SK-N-SH (cell line): ENCODE results near the gene PTPN14. TPM values are rescaled to one million over a fixed set of nuclear protein-coding genes. Genes with fewer than 3 reads are reported as not detected.

Experiments used
- CTCF ChIA-PET: fragments of 300-600, 350-600 bp; formaldehyde crosslinking; extraction: SDS; loops from one replicate; lab custom pipeline; 2021; lab: Yijun Ruan, JAX
- POLR2A ChIA-PET: fragments of 350-600 bp; sonication (Branson Sonifier 250); formaldehyde crosslinking; extraction: SDS; loops from one replicate; lab custom pipeline; 2020; ENCODE audit warnings: antibody characterized with exemption, inconsistent platforms; lab: Yijun Ruan, JAX
- DNase-seq: peaks from one replicate; pipeline ENCODE4 v3.0.0; 2012
- H2AFZ ChIP-seq: fragments of 200-600 bp; sonication (generic); 2 replicates; pipeline ENCODE4 v1.8.1; 2016; ENCODE audit warnings: antibody characterized with exemption, mild to moderate bottlenecking, low read depth
- H3F3A ChIP-seq: fragments of 200-600 bp; sonication (generic); replicated peaks from 2 replicates; pipeline ENCODE3; 2016; ENCODE audit warnings: antibody characterized with exemption, mild to moderate bottlenecking; ENCODE audit not compliant: insufficient read depth
- H3K27ac ChIP-seq, 2 experiments: fragments of 200-500 bp in 1 of 2; fragments of 200-600 bp in 1 of 2; sonication (Bioruptor generic) in 1 of 2; sonication (generic), shearing (Covaris generic) in 1 of 2; 2 replicates each; pipeline versions ENCODE4 v1.5.1 to v1.6.1; 2014 to 2016; ENCODE audit warnings: low read depth in 2 of 2, inconsistent platforms in 1 of 2, low read length in 1 of 2, mild to moderate bottlenecking in 1 of 2, mixed read lengths in 1 of 2
- H3K27me3 ChIP-seq: fragments of 200-600 bp; sonication (generic), shearing (Covaris generic); 2 replicates; pipeline ENCODE4 v1.6.1; 2016; ENCODE audit warnings: mixed run types; ENCODE audit not compliant: insufficient read depth
- H3K36me3 ChIP-seq, 2 experiments: fragments of 200-500 bp in 1 of 2; fragments of 200-600 bp in 1 of 2; sonication (Bioruptor generic) in 1 of 2; sonication (generic) in 1 of 2; replicated peaks in 1 of 2; 2 replicates each; pipeline versions ENCODE3 to v1.5.1; 2014 to 2016; ENCODE audit warnings: low read length in 1 of 2, mild to moderate bottlenecking in 1 of 2; ENCODE audit not compliant: insufficient read depth in 2 of 2, control insufficient read depth in 1 of 2
- H3K4me1 ChIP-seq, 2 experiments: fragments of 200-500 bp in 1 of 2; fragments of 200-600 bp in 1 of 2; sonication (Bioruptor generic) in 1 of 2; sonication (generic), shearing (Covaris generic) in 1 of 2; 2 replicates each; pipeline versions ENCODE4 v1.5.1 to v1.6.1; 2014 to 2016; ENCODE audit warnings: low read depth in 1 of 2, low read length in 1 of 2, mixed run types in 1 of 2; ENCODE audit not compliant: insufficient read depth in 2 of 2, control insufficient read depth in 1 of 2
- H3K4me2 ChIP-seq: fragments of 200-600 bp; sonication (generic), shearing (Covaris generic); 2 replicates; pipeline ENCODE4 v1.6.1; 2017; ENCODE audit warnings: mixed run types
- H3K4me3 ChIP-seq, 2 experiments: fragments of 200-500 bp in 1 of 2; fragments of 200-600 bp in 1 of 2; sonication (Bioruptor generic) in 1 of 2; sonication (generic), shearing (Covaris generic) in 1 of 2; 2 replicates each; pipeline versions ENCODE4 v1.5.1 to v1.8.1; 2014 to 2016; ENCODE audit warnings: low read depth in 2 of 2, inconsistent platforms in 1 of 2, low read length in 1 of 2, mild to moderate bottlenecking in 1 of 2, mixed read lengths in 1 of 2, moderate library complexity in 1 of 2
- H3K79me2 ChIP-seq: fragments of 200-600 bp; sonication (generic); 2 replicates; pipeline ENCODE4 v1.8.1; 2017; ENCODE audit warnings: mild to moderate bottlenecking; ENCODE audit not compliant: insufficient read depth
- H3K9ac ChIP-seq: fragments of 200-600 bp; sonication (generic); 2 replicates; pipeline ENCODE4 v1.6.1; 2017; ENCODE audit warnings: mixed run types
- H3K9me2 ChIP-seq: fragments of 200-600 bp; sonication (generic); 2 replicates; pipeline ENCODE4 v1.6.1; 2017; ENCODE audit warnings: mixed run types
- H3K9me3 ChIP-seq: fragments of 200-600 bp; sonication (generic); 2 replicates; pipeline ENCODE4 v1.6.1; 2017; ENCODE audit warnings: mixed run types, mild to moderate bottlenecking, moderate library complexity
- H4K20me1 ChIP-seq: fragments of 200-600 bp; sonication (generic); 2 replicates; pipeline ENCODE4 v1.6.1; 2017; ENCODE audit warnings: mild to moderate bottlenecking, mixed run types; ENCODE audit not compliant: insufficient read depth
- CHD2 ChIP-seq: fragments of 150-350 bp; IDR thresholded peaks from 2 replicates; pipeline ENCODE4 v1.6.1; 2018; ENCODE audit warnings: low read length; ENCODE audit not compliant: partially characterized antibody
- FOXM1 ChIP-seq: IDR thresholded peaks from 2 replicates; pipeline ENCODE4 v1.4.0; 2012; ENCODE audit warnings: low read depth, mild to moderate bottlenecking
- GATA2 ChIP-seq: sonication (generic); formaldehyde crosslinking; IDR thresholded peaks from 2 replicates; pipeline ENCODE4 v1.5.0; 2020; ENCODE audit warnings: mild to moderate bottlenecking, missing genetic modification reagents
- MXI1 ChIP-seq: IDR thresholded peaks from 2 replicates; pipeline ENCODE4 v1.6.1; 2012; ENCODE audit warnings: mild to moderate bottlenecking, low read depth, low read length, improper control_type of control experiment
- NRF1 ChIP-seq: IDR thresholded peaks from 2 replicates; pipeline ENCODE4 v1.6.1; 2012; ENCODE audit warnings: low read depth, mild to moderate bottlenecking, low read length
- RAD21 ChIP-seq: IDR thresholded peaks from 2 replicates; pipeline ENCODE4 v1.6.1; 2012; ENCODE audit warnings: mild to moderate bottlenecking, low read length
- RCOR1 ChIP-seq: fragments of 150-350 bp; IDR thresholded peaks from 2 replicates; pipeline ENCODE4 v1.6.1; 2017; ENCODE audit warnings: antibody characterized with exemption, low read length
- RFX5 ChIP-seq: IDR thresholded peaks from 2 replicates; pipeline ENCODE4 v1.6.1; 2012; ENCODE audit warnings: mild to moderate bottlenecking, improper control_type of control experiment, low read length
- RXRA ChIP-seq: IDR thresholded peaks from 2 replicates; pipeline ENCODE4 v1.4.0; 2012; ENCODE audit warnings: low read depth, mild to moderate bottlenecking, borderline replicate concordance
- SMC3 ChIP-seq: IDR thresholded peaks from 2 replicates; pipeline ENCODE4 v1.6.1; 2012; ENCODE audit warnings: low read depth, low read length, improper control_type of control experiment
- TAF1 ChIP-seq: IDR thresholded peaks from 2 replicates; pipeline ENCODE4 v1.6.1; 2012; ENCODE audit warnings: low read depth, mild to moderate bottlenecking, low read length, moderate library complexity, borderline replicate concordance
- TCF12 ChIP-seq: IDR thresholded peaks from 2 replicates; pipeline ENCODE4 v1.4.0; 2012
- TEAD4 ChIP-seq: IDR thresholded peaks from 2 replicates; pipeline ENCODE4 v1.4.0; 2012; ENCODE audit warnings: mild to moderate bottlenecking, borderline replicate concordance; ENCODE audit not compliant: insufficient read depth
- YY1 ChIP-seq: IDR thresholded peaks from 2 replicates; pipeline ENCODE4 v1.4.0; 2012; ENCODE audit warnings: low read depth, mild to moderate bottlenecking
- WGBS: methylation state at CpG from one replicate; pipeline ENCODE4 v1.1.6; 2017; ENCODE audit warnings: low lambda C conversion rate; 5-methylcytosine and 5-hydroxymethylcytosine counted together
- polyA plus RNA-seq, 3 experiments: library from polyadenylated mRNA; depleted of rRNA; stranded (reverse); fragments of >200 nt; gene quantifications; 2 replicates each; pipeline ENCODE4 v1.2.3, GENCODE V29; 2012
- TF ChIP-seq, protein P1 (sequence below): fragments of 200-600 bp; sonication (generic); IDR thresholded peaks from 2 replicates; pipeline ENCODE4 v1.6.1; 2017; ENCODE audit warnings: antibody characterized with exemption, mild to moderate bottlenecking, moderate library complexity
- TF ChIP-seq, protein P2 (sequence below): IDR thresholded peaks from 2 replicates; pipeline ENCODE4; 2012
- TF ChIP-seq, protein P3 (sequence below): IDR thresholded peaks from 2 replicates; pipeline ENCODE4 v1.4.0; 2012; ENCODE audit warnings: low read depth, borderline replicate concordance

PTPN14 gene
- polyA plus RNA-seq, 1 of the 3 experiments (the other 2 are of a cell fraction): 12.8 TPM

- H3K4me3 ChIP-seq: no peak overlapping the region
- DNase-seq: no peak
- no peaks in the 10 kb centered on the region for H3K79me2 ChIP-seq
- POLR2A ChIA-PET: interaction anchor here (1.5 kb wide), 1 partner anchor 12 kb away, joined by 3 read pairs; no protein-coding TSS in a partner anchor
- H4K20me1 ChIP-seq: no peaks in the 10 kb centered on the region
- CTCF ChIA-PET: interaction anchor here (0.6 to 13.9 kb wide), 50 partner anchors 9 to 1206 kb away, joined by 3 to 393 read pairs (median 4); partner anchors contain the start of gene SMYD2
- no peaks in the 10 kb centered on the region for H3K27me3 ChIP-seq
- H3F3A ChIP-seq: no peaks in the 10 kb centered on the region
- no peak overlapping the region for H3K9ac ChIP-seq
- H3K9me2 ChIP-seq: no peaks in the 10 kb centered on the region
- no peak overlapping the region for H3K27ac ChIP-seq
- 90% methylated on average over 16 of the region's 20 CpGs for WGBS
- H3K4me1 ChIP-seq: peaks cover 0 to 7% of the 10 kb centered on the region in 2 experiments; a peak in 1 of 4 replicates
- no peak overlapping the region for H3K4me2 ChIP-seq
- TF ChIP-seq GATA2 (CRISPR knock-in tag) (no peak), RFX5 (no peak), FOXM1 (no peak), TEAD4 (no peak), YY1 (no peak), TCF12 (no peak), RXRA (no peak)
- TF ChIP-seq, protein P1, sequence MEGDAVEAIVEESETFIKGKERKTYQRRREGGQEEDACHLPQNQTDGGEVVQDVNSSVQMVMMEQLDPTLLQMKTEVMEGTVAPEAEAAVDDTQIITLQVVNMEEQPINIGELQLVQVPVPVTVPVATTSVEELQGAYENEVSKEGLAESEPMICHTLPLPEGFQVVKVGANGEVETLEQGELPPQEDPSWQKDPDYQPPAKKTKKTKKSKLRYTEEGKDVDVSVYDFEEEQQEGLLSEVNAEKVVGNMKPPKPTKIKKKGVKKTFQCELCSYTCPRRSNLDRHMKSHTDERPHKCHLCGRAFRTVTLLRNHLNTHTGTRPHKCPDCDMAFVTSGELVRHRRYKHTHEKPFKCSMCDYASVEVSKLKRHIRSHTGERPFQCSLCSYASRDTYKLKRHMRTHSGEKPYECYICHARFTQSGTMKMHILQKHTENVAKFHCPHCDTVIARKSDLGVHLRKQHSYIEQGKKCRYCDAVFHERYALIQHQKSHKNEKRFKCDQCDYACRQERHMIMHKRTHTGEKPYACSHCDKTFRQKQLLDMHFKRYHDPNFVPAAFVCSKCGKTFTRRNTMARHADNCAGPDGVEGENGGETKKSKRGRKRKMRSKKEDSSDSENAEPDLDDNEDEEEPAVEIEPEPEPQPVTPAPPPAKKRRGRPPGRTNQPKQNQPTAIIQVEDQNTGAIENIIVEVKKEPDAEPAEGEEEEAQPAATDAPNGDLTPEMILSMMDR: no peak
- TF ChIP-seq, protein P2, sequence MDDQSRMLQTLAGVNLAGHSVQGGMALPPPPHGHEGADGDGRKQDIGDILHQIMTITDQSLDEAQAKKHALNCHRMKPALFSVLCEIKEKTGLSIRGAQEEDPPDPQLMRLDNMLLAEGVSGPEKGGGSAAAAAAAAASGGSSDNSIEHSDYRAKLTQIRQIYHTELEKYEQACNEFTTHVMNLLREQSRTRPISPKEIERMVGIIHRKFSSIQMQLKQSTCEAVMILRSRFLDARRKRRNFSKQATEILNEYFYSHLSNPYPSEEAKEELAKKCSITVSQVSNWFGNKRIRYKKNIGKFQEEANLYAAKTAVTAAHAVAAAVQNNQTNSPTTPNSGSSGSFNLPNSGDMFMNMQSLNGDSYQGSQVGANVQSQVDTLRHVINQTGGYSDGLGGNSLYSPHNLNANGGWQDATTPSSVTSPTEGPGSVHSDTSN: no peak
- H3K9me3 ChIP-seq: no peaks in the 10 kb centered on the region
- H3K36me3 ChIP-seq: peaks cover 0 to 29% of the 10 kb centered on the region in 2 experiments
- H2AFZ ChIP-seq: no peak overlapping the region
These were observed 221.8 kb downstream of the PTPN14 start for GRCh38 chr1:214329470-214330220.

DNA sequence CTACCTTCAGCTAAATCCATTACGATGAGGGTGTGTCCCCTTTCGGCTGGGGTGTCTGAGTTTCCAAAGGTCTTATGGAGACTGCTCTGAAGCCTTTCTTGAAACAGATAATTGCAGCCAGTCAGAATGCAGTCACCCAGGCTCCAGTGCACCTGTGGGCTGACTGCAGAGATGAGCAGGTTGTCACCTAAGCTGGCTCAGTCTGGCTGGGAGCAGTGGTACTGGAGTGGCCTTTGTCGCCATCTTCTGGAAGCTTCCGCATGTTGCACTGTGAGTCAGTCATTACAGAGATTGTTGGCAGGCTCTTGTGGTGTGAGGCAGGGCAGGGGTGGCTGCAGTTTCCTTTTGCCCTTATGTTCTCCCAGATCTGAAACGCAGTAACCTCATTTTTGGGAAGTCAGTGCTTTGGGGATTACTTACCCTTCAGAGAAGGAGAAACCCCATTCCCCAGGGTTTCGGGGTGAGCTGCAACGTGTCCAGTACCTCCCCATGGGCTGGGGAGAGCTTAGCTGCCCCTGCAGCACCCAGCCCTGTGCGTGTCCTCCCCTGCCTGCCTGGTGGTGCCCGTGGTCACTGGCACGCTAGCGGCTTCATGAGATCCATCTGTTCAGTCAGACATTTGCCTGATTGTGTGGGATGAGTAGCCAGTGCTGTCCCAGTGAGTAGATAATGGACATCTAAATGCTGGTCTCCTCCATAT lies 222.5 kb downstream of the PTPN14 start:
- Histone ChIP-seq H3K36me3 (peaks cover 0 to 29% of the 10 kb centered on the region in 2 experiments), H3K9ac (no peak overlapping the region), H2AFZ (no peak overlapping the region), H3K27me3 (no peaks in the 10 kb centered on the region), H3K9me3 (no peaks in the 10 kb centered on the region), H3K4me2 (no peak overlapping the region), H4K20me1 (no peaks in the 10 kb centered on the region), H3K4me1 (peaks cover 0 to 7% of the 10 kb centered on the region in 2 experiments; a peak in 1 of 4 replicates), H3K27ac (no peak overlapping the region), H3K4me3 (no peak overlapping the region; a peak in 1 of 4 replicates), H3K9me2 (no peaks in the 10 kb centered on the region), H3K79me2 (no peaks in the 10 kb centered on the region), H3F3A (no peaks in the 10 kb centered on the region)
- ChIA-PET CTCF (interaction anchor here (0.5 to 13.9 kb wide), 64 partner anchors 9 to 1205 kb away, joined by 3 to 393 read pairs (median 4); partner anchors contain the start of gene SMYD2), POLR2A (interaction anchor here (1.2 to 1.5 kb wide), 2 partner anchors 11 to 67 kb away, joined by 3 to 6 read pairs; no protein-coding TSS in a partner anchor)
- DNase-seq: peak; percentile 78
- TF ChIP-seq TCF12: no peak
- TF ChIP-seq CHD2: peak; percentile 30
- peak; percentile 97 for TF ChIP-seq SMC3
- no peak for TF ChIP-seq RXRA
- no peak for TF ChIP-seq MXI1
- no peak for TF ChIP-seq TAF1
- TF ChIP-seq, protein P3, sequence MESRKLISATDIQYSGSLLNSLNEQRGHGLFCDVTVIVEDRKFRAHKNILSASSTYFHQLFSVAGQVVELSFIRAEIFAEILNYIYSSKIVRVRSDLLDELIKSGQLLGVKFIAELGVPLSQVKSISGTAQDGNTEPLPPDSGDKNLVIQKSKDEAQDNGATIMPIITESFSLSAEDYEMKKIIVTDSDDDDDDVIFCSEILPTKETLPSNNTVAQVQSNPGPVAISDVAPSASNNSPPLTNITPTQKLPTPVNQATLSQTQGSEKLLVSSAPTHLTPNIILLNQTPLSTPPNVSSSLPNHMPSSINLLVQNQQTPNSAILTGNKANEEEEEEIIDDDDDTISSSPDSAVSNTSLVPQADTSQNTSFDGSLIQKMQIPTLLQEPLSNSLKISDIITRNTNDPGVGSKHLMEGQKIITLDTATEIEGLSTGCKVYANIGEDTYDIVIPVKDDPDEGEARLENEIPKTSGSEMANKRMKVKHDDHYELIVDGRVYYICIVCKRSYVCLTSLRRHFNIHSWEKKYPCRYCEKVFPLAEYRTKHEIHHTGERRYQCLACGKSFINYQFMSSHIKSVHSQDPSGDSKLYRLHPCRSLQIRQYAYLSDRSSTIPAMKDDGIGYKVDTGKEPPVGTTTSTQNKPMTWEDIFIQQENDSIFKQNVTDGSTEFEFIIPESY: no peak
- no peak for TF ChIP-seq NRF1
- TF ChIP-seq RAD21: peak; percentile 97
- no peak for TF ChIP-seq RFX5
- TF ChIP-seq RCOR1: peak; percentile 41; the same call in 1 of the 2 replicates
- TF ChIP-seq TEAD4: no peak
- TF ChIP-seq, protein P1: peak; percentile 92
- 46% methylated on average over 4 of the region's 11 CpGs for WGBS
